Esophagus squamous epithelium (tissue), 4 donors: ENCODE results near the gene RHBDL2.
"Not testable (repeated sequence)": the region's sequence is repeated elsewhere in the genome, so short reads cannot be mapped to it uniquely, and the experiment has no call there.

Experiments used
- CTCF ChIP-seq, 6 experiments: fragments of 450-650 bp in 4 of 6; fragments of 200-600 bp in 2 of 6; sonication (generic) in 2 of 6; IDR thresholded peaks; one replicate each; pipeline ENCODE4 v1.5.1; 2016 to 2019; ENCODE audit warnings: antibody characterized with exemption in 6 of 6, mild to moderate bottlenecking in 4 of 6, moderate library complexity in 4 of 6
- POLR2A ChIP-seq, 4 donors: fragments of 450-650 bp; IDR thresholded peaks; one replicate each; pipeline ENCODE4 v1.6.1; 2017; ENCODE audit warnings: antibody characterized with exemption in 4 of 4, mild to moderate bottlenecking in 4 of 4, moderate library complexity in 3 of 4

GRCh38 chr1:38836316-38836715 lies 105.3 kb downstream of the RHBDL2 start:
- not testable (repeated sequence) for TF ChIP-seq CTCF, POLR2A (IDR thresholded peaks at IDR 0.05)
